GM10248 (cell line): Measurements from ENCODE around the gene MICAL3.

Experiments
- CTCF ChIA-PET: fragments of 300-600 bp; sonication (Branson Sonifier 250); formaldehyde crosslinking; extraction: SDS; loops from one replicate; lab custom pipeline; 2021; ENCODE audit warnings: antibody characterized with exemption; lab: Yijun Ruan, JAX
- POLR2A ChIA-PET: fragments of 350-650 bp; sonication (Branson Sonifier 250); formaldehyde crosslinking; extraction: SDS; loops from one replicate; lab custom pipeline; 2020; ENCODE audit warnings: antibody characterized with exemption; lab: Yijun Ruan, JAX
- DNase-seq: peaks from one replicate; pipeline ENCODE4 v3.0.0; 2012; ENCODE audit errors: extremely low spot score
- TF ChIP-seq, protein P1 (sequence below): IDR thresholded peaks from 2 replicates; pipeline ENCODE4 v1.5.1; 2012; ENCODE audit warnings: mild to moderate bottlenecking, low read depth; ENCODE audit errors: extremely low read depth, missing control alignments, control extremely low read depth

The MICAL3 gene

DNA sequence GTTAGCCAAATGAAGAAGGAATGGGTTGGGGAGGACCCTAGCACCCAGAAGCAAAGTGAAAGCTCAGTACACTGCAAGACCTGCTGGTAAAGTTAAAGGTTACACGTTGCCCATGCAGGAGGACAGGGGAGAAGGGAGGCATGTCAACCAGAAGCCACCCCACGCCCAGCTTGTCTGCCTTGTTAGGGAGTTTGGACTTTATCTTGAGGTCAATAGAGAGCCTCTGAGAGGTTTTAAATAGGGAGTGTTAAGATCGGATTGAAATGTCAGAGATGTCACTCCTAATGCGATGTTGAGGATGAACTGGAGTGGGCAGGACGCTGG is 34.7 kb upstream of the MICAL3 start:
- ChIA-PET CTCF (interaction anchor here (1.3 to 6.9 kb wide), 4 partner anchors 14 to 294 kb away, joined by 3 to 50 read pairs (median 4); no protein-coding TSS in a partner anchor), POLR2A (no interaction called here)
- DNase-seq, result no peak
- TF ChIP-seq, protein P1, sequence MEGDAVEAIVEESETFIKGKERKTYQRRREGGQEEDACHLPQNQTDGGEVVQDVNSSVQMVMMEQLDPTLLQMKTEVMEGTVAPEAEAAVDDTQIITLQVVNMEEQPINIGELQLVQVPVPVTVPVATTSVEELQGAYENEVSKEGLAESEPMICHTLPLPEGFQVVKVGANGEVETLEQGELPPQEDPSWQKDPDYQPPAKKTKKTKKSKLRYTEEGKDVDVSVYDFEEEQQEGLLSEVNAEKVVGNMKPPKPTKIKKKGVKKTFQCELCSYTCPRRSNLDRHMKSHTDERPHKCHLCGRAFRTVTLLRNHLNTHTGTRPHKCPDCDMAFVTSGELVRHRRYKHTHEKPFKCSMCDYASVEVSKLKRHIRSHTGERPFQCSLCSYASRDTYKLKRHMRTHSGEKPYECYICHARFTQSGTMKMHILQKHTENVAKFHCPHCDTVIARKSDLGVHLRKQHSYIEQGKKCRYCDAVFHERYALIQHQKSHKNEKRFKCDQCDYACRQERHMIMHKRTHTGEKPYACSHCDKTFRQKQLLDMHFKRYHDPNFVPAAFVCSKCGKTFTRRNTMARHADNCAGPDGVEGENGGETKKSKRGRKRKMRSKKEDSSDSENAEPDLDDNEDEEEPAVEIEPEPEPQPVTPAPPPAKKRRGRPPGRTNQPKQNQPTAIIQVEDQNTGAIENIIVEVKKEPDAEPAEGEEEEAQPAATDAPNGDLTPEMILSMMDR, result no peak

DNA sequence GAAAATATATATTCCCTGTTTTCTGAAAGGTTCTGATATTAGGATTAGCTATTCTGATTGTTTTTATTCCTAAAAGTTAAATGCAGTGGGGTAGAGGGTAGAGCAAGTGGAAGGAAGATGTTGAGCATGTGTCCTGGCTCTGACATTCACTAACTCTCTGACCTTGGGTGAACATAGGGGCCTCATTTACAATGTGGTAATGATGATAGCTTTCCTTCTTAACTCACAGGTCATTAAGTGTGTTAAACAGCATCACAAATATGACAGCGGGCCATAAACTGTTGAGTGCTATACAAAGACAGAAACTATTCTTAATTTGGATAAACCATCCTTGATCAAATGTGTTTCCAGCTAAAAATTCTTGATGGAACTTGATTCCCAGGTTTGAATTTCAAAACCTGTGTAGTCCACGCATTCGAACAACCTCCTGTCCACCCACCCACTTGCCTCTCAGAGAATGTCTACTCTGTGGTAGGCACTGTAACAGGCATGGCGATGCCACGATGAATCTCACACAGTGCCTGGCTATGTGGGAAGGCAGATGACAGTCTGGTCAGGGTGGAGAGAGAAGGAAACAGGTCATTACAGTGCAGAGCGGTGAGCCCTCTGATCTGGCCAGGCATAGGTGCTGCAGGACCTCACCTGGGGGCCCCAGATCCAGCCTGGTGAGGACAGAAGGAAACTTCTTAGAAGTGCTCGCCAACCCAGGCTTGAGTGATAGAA is 34.2 kb upstream of the MICAL3 start:
- CTCF ChIA-PET, result interaction anchor here (1.3 to 6.9 kb wide), 5 partner anchors 14 to 293 kb away, joined by 3 to 50 read pairs (median 5); no protein-coding TSS in a partner anchor

GRCh38 chr22:18057568-18058209 is 33.3 kb upstream of the MICAL3 start:
- ChIA-PET POLR2A (interaction anchor here (0.6 kb wide), 1 partner anchor 307 kb away, joined by 4 read pairs; no protein-coding TSS in a partner anchor), CTCF (interaction anchor here (1.3 to 6.9 kb wide), 6 partner anchors 13 to 293 kb away, joined by 3 to 50 read pairs (median 5); partner anchors contain the start of gene MICAL3)
- DNase-seq, result peak; percentile 75
- TF ChIP-seq, protein P1, result no peak

More for the DNA sequence above, 34.2 kb upstream of the MICAL3 start:
- TF ChIP-seq, protein P1, result no peak
- POLR2A ChIA-PET, result no interaction called here
- DNase-seq, result no peak

GRCh38 chr22:18056807-18057474 is 32.6 kb upstream of the MICAL3 start:
- ChIA-PET CTCF (interaction anchor here (0.9 to 6.9 kb wide), 11 partner anchors 8 to 136 kb away, joined by 3 to 50 read pairs (median 4); partner anchors contain the start of gene MICAL3), POLR2A (interaction anchor here (0.6 kb wide), 1 partner anchor 307 kb away, joined by 4 read pairs; no protein-coding TSS in a partner anchor)
- TF ChIP-seq, protein P1, result no peak
- peak; percentile 68 for DNase-seq

- ChIA-PET CTCF (interaction anchor here (0.9 to 6.9 kb wide), 13 partner anchors 9 to 135 kb away, joined by 3 to 50 read pairs (median 3); partner anchors contain the start of gene MICAL3), POLR2A (interaction anchor here (0.8 kb wide), 2 partner anchors 29 to 60 kb away, joined by 3 to 4 read pairs; no protein-coding TSS in a partner anchor)
- TF ChIP-seq, protein P1, result no peak
- DNase-seq, result peak; percentile 46
These were observed 31.9 kb upstream of the MICAL3 start for GRCh38 chr22:18056161-18056666.
